Dermis blood vessel endothelial cell (primary cell): ENCODE measurements around the gene MINDY3. TPM values are rescaled to one million over a fixed set of nuclear protein-coding genes. Genes with fewer than 3 reads are reported as not detected.
"Not testable (repeated sequence)": the region's sequence is repeated elsewhere in the genome, so short reads cannot be mapped to it uniquely, and the experiment has no call there.

Source experiments
- DNase-seq: peaks from one replicate; pipeline ENCODE4 v3.0.0; 2010
- total RNA-seq: library from RNA; depleted of rRNA; stranded (reverse); fragments of >200 nt; gene quantifications from 2 replicates; pipeline ENCODE4 v1.2.3, GENCODE V29; 2014

Gene MINDY3
- total RNA-seq, 1 donor from 2014 or later: 29.8 TPM

- DNase-seq: no peak
Observed at GRCh38 chr10:15775513-15775912, 84.8 kb downstream of the MINDY3 start.

- DNase-seq: not testable (repeated sequence)
Observed at GRCh38 chr10:15774534-15774933, 85.8 kb downstream of the MINDY3 start.

- no peak for DNase-seq
Observed at GRCh38 chr10:15764892-15765454, 95.3 kb downstream of the MINDY3 start.

- no peak for DNase-seq
Observed at GRCh38 chr10:15763006-15763405, 97.3 kb downstream of the MINDY3 start.

- DNase-seq: not testable (repeated sequence)
Observed at GRCh38 chr10:15762239-15762638, 98.1 kb downstream of the MINDY3 start.

GRCh38 chr10:15761224-15761623 lies 99.1 kb downstream of the MINDY3 start:
- not testable (repeated sequence) for DNase-seq

GRCh38 chr10:15760681-15761080 lies 99.6 kb downstream of the MINDY3 start:
- no peak for DNase-seq

- DNase-seq: no peak
Observed at GRCh38 chr10:15759265-15759664, 101.0 kb downstream of the MINDY3 start.

GRCh38 chr10:15758618-15759017 lies 101.7 kb downstream of the MINDY3 start:
- DNase-seq: no peak

- DNase-seq: no peak
Observed at GRCh38 chr10:15754937-15755336, 105.4 kb downstream of the MINDY3 start.

GRCh38 chr10:15751046-15751445 lies 109.3 kb downstream of the MINDY3 start:
- DNase-seq: no peak

GRCh38 chr10:15748126-15748525 lies 112.2 kb downstream of the MINDY3 start:
- no peak for DNase-seq

- no peak for DNase-seq
Observed at GRCh38 chr10:15747632-15748031, 112.7 kb downstream of the MINDY3 start.

- no peak for DNase-seq
Observed at GRCh38 chr10:15745751-15746150, 114.6 kb downstream of the MINDY3 start.

GRCh38 chr10:15744217-15744865 lies 116.0 kb downstream of the MINDY3 start:
- DNase-seq: peak; percentile 82

GRCh38 chr10:15743443-15743842 lies 116.9 kb downstream of the MINDY3 start:
- DNase-seq: no peak

GRCh38 chr10:15742836-15743235 lies 117.5 kb downstream of the MINDY3 start:
- DNase-seq: peak; percentile 15

GRCh38 chr10:15742102-15742501 lies 118.2 kb downstream of the MINDY3 start:
- DNase-seq: no peak

- DNase-seq: no peak
Observed at GRCh38 chr10:15741581-15741980, 118.7 kb downstream of the MINDY3 start.

GRCh38 chr10:15740261-15740660 lies 120.0 kb downstream of the MINDY3 start:
- no peak for DNase-seq

- DNase-seq: no peak
Observed at GRCh38 chr10:15739254-15739970, 120.9 kb downstream of the MINDY3 start.

GRCh38 chr10:15738270-15738925 lies 121.9 kb downstream of the MINDY3 start:
- no peak for DNase-seq

GRCh38 chr10:15737656-15738055 lies 122.7 kb downstream of the MINDY3 start:
- no peak for DNase-seq
